NCI-H1092 (cell line): ENCODE measurements around the gene EGFL8.
"Not testable (repeated sequence)": the region's sequence is repeated elsewhere in the genome, so short reads cannot be mapped to it uniquely, and the experiment has no call there.

ENCODE experiments used
- DNase-seq: peaks from one replicate; lab custom pipeline; 2025; lab: John Stamatoyannopoulos, UW

The EGFL8 gene

GRCh38 chr6:32196682-32197616 lies 32.6 kb downstream of the EGFL8 start:
- DNase-seq, result no peak

GRCh38 chr6:32198345-32198696 lies 33.9 kb downstream of the EGFL8 start:
- DNase-seq, result no peak

- DNase-seq, result no peak
Observed at GRCh38 chr6:32198866-32199265, 34.5 kb downstream of the EGFL8 start.

GRCh38 chr6:32200711-32201475 lies 36.5 kb downstream of the EGFL8 start:
- no peak for DNase-seq

- no peak for DNase-seq
Observed at GRCh38 chr6:32202186-32202585, 37.8 kb downstream of the EGFL8 start.

GRCh38 chr6:32203426-32204267 lies 39.3 kb downstream of the EGFL8 start:
- DNase-seq, result no peak

- no peak for DNase-seq
Observed at GRCh38 chr6:32204268-32204715, 39.9 kb downstream of the EGFL8 start.

GRCh38 chr6:32208996-32209395 lies 44.6 kb downstream of the EGFL8 start:
- DNase-seq, result no peak

GRCh38 chr6:32210191-32210601 lies 45.8 kb downstream of the EGFL8 start:
- no peak for DNase-seq

GRCh38 chr6:32211432-32211831 lies 47.0 kb downstream of the EGFL8 start:
- not testable (repeated sequence) for DNase-seq

- no peak for DNase-seq
Observed at GRCh38 chr6:32212076-32212760, 47.8 kb downstream of the EGFL8 start.

- no peak for DNase-seq
Observed at GRCh38 chr6:32213649-32214048, 49.3 kb downstream of the EGFL8 start.

- no peak for DNase-seq
Observed at GRCh38 chr6:32214126-32214525, 49.7 kb downstream of the EGFL8 start.

- DNase-seq, result no peak
Observed at GRCh38 chr6:32215617-32216016, 51.2 kb downstream of the EGFL8 start.

- DNase-seq, result no peak
Observed at GRCh38 chr6:32216285-32216684, 51.9 kb downstream of the EGFL8 start.

- no peak for DNase-seq
Observed at GRCh38 chr6:32216998-32217397, 52.6 kb downstream of the EGFL8 start.
